Adipose tissue (tissue), 3 donors: Measurements from ENCODE around the gene MIAT. TPM values are rescaled to one million over a fixed set of nuclear protein-coding genes. Genes with fewer than 3 reads are reported as not detected.
"Not testable (repeated sequence)": the region's sequence is repeated elsewhere in the genome, so short reads cannot be mapped to it uniquely, and the experiment has no call there.

ENCODE experiments used
- H3K27ac ChIP-seq: one replicate; pipeline ENCODE4 v1.5.1; 2013; ENCODE audit warnings: low read depth, low read length
- WGBS, 3 donors: extraction: QIAGEN DNeasy Blood & Tissue Kit; methylation state at CpG; one replicate each; pipeline ENCODE4 v1.1.7; 2013; 5-methylcytosine and 5-hydroxymethylcytosine counted together
- polyA plus RNA-seq, 3 donors: library from polyadenylated mRNA; stranded (reverse); fragments of 200-250 nt; gene quantifications; one replicate each; pipeline ENCODE4 v1.2.3, GENCODE V29; 2013
- donor health status: healthy with polysubstance abuse.
- donor health status: Bipolar disorder and iron deficiency.
- donor health status: healthy.

The MIAT gene
- polyA plus RNA-seq, 3 donors, result 0.11 to 1.1 (median 0.29) TPM

- WGBS, 3 donors, result 75 to 89% (median 76%) methylated on average over 11 of the region's 11 CpGs
Observed at GRCh38 chr22:26681395-26681821, 24.0 kb downstream of the MIAT start.

GRCh38 chr22:26684168-26684567, 26.8 kb downstream of the MIAT start:
- WGBS, 3 donors, result 88% methylated on average over 2 of the region's 2 CpGs

More at GRCh38 chr22:26681395-26681821, 24.0 kb downstream of the MIAT start:
- H3K27ac ChIP-seq, result no peak overlapping the region

GRCh38 chr22:26685601-26686000, 28.2 kb downstream of the MIAT start:
- WGBS, 3 donors, result 78 to 89% (median 88%) methylated on average over 6 of the region's 6 CpGs

More at GRCh38 chr22:26684168-26684567, 26.8 kb downstream of the MIAT start:
- H3K27ac ChIP-seq, result no peak overlapping the region

GRCh38 chr22:26687439-26687838, 30.1 kb downstream of the MIAT start:
- no peak overlapping the region for H3K27ac ChIP-seq

More at GRCh38 chr22:26685601-26686000, 28.2 kb downstream of the MIAT start:
- H3K27ac ChIP-seq, result no peak overlapping the region

- 68 to 78% (median 77%) methylated on average over 12 of the region's 12 CpGs for WGBS, 3 donors
Observed at GRCh38 chr22:26689513-26690301, 32.3 kb downstream of the MIAT start.

GRCh38 chr22:26690654-26691376, 33.4 kb downstream of the MIAT start:
- WGBS, 3 donors, result 40 to 78% (median 53%) methylated on average over 3 of the region's 3 CpGs
- H3K27ac ChIP-seq, result no peak overlapping the region

More at GRCh38 chr22:26689513-26690301, 32.3 kb downstream of the MIAT start:
- no peak overlapping the region for H3K27ac ChIP-seq

- no peak overlapping the region for H3K27ac ChIP-seq
- WGBS, 3 donors, result 73 to 92% (median 80%) methylated on average over 6 of the region's 6 CpGs
Observed at GRCh38 chr22:26691377-26691716, 34.0 kb downstream of the MIAT start.

GRCh38 chr22:26692215-26692614, 34.8 kb downstream of the MIAT start:
- H3K27ac ChIP-seq, result no peak overlapping the region
- 91 to 98% (median 95%) methylated on average over 3 of the region's 3 CpGs for WGBS, 3 donors

- H3K27ac ChIP-seq, result no peak overlapping the region
- WGBS, 3 donors, result 72 to 79% (median 73%) methylated on average over 2 of the region's 2 CpGs
Observed at GRCh38 chr22:26697151-26697550, 39.8 kb downstream of the MIAT start.

GRCh38 chr22:26700462-26700861, 43.1 kb downstream of the MIAT start:
- H3K27ac ChIP-seq, result no peak overlapping the region

- 92 to 97% (median 95%) methylated on average over 4 of the region's 4 CpGs for WGBS, 3 donors
- no peak overlapping the region for H3K27ac ChIP-seq
Observed at GRCh38 chr22:26700886-26701285, 43.5 kb downstream of the MIAT start.

GRCh38 chr22:26701323-26701722, 43.9 kb downstream of the MIAT start:
- no peak overlapping the region for H3K27ac ChIP-seq
- 62 to 85% (median 81%) methylated on average over 1 of the region's 1 CpG for WGBS, 3 donors

- H3K27ac ChIP-seq, result no peak overlapping the region
- WGBS, 3 donors, result 96 to 97% (median 97%) methylated on average over 6 of the region's 6 CpGs
Observed at GRCh38 chr22:26702906-26703830, 45.8 kb downstream of the MIAT start.

GRCh38 chr22:26705379-26705778, 48.0 kb downstream of the MIAT start:
- 74 to 90% (median 78%) methylated on average over 4 of the region's 4 CpGs for WGBS, 3 donors

GRCh38 chr22:26707090-26707489, 49.7 kb downstream of the MIAT start:
- no peak overlapping the region for H3K27ac ChIP-seq
- WGBS, 3 donors, result 92 to 95% (median 93%) methylated on average over 2 of the region's 2 CpGs

More at GRCh38 chr22:26705379-26705778, 48.0 kb downstream of the MIAT start:
- H3K27ac ChIP-seq, result not testable (repeated sequence)

- no peak overlapping the region for H3K27ac ChIP-seq
- 83 to 93% (median 90%) methylated on average over 2 of the region's 2 CpGs for WGBS, 3 donors
Observed at GRCh38 chr22:26707581-26707980, 50.2 kb downstream of the MIAT start.

GRCh38 chr22:26708256-26709009, 51.0 kb downstream of the MIAT start:
- WGBS, 3 donors, result 72 to 76% (median 74%) methylated on average over 7 of the region's 7 CpGs
- H3K27ac ChIP-seq, result no peak overlapping the region
